Uterus (tissue), 4 donors: Measurements from ENCODE around the gene EPS8L2. TPM values are rescaled to one million over a fixed set of nuclear protein-coding genes. Genes with fewer than 3 reads are reported as not detected.

Source experiments
- DNase-seq, 2 donors: peaks; one replicate each; pipeline ENCODE4 v3.0.0-alpha.2; 2019 to 2020
- H3K27ac ChIP-seq, 2 donors: fragments of 200-600 bp; sonication (generic); 1 replicate in 1 of 2; 2 replicates in 1 of 2; pipeline ENCODE4 v1.5.1; 2016 to 2018
- H3K27me3 ChIP-seq, 2 donors: fragments of 200-600 bp; sonication (generic); one replicate each; pipeline ENCODE4 v1.5.1; 2018 to 2019; ENCODE audit warnings: control low read depth in 1 of 2
- H3K36me3 ChIP-seq, 2 donors: fragments of 200-600 bp; sonication (generic); one replicate each; pipeline ENCODE4 v1.5.1; 2019; ENCODE audit warnings: control low read depth in 1 of 2
- H3K4me1 ChIP-seq, 2 donors: fragments of 200-600 bp; sonication (generic); one replicate each; pipeline ENCODE4 v1.5.1; 2018 to 2019; ENCODE audit warnings: control low read depth in 1 of 2
- H3K4me3 ChIP-seq, 2 donors: fragments of 200-600 bp; sonication (generic); 1 replicate in 1 of 2; 2 replicates in 1 of 2; pipeline ENCODE4 v1.5.1; 2018 to 2019; ENCODE audit warnings: mild to moderate bottlenecking in 1 of 2
- H3K9me3 ChIP-seq, 2 donors: fragments of 200-600 bp; sonication (generic); one replicate each; pipeline ENCODE4 v1.5.1; 2019; ENCODE audit warnings: control low read depth in 1 of 2
- CTCF ChIP-seq, 4 experiments: fragments of 200-600 bp in 2 of 4; fragments of 450-650 bp in 2 of 4; sonication (generic) in 2 of 4; IDR thresholded peaks; one replicate each; pipeline ENCODE4 v1.5.1; 2016 to 2019; ENCODE audit warnings: antibody characterized with exemption in 4 of 4, mild to moderate bottlenecking in 2 of 4, moderate library complexity in 1 of 4
- POLR2A ChIP-seq, 2 donors: fragments of 450-650 bp; IDR thresholded peaks; one replicate each; pipeline ENCODE4 v1.6.1; 2016; ENCODE audit warnings: antibody characterized with exemption in 2 of 2, mild to moderate bottlenecking in 1 of 2, moderate library complexity in 1 of 2
- intact Hi-C: fragments of 100-400 bp; cut with DNase I; formaldehyde crosslinking; loops from one replicate; pipeline ENCODE4 v1.15.1; 2023; ENCODE audit warnings: low total_unique reads
- total RNA-seq, 4 donors: library from RNA; depleted of rRNA in 3 of 4; stranded (reverse); fragments of >200 nt in 3 of 4; gene quantifications; one replicate each; pipeline versions ENCODE4 v1.1.0 to v1.2.4, GENCODE V29; 2014 to 2023
- donor health status: DM: yes; HTN: yes; CAD: no.

EPS8L2 gene
- total RNA-seq = 10 to 100 TPM; 12.2 to 52.8 (median 32.3) TPM

DNA sequence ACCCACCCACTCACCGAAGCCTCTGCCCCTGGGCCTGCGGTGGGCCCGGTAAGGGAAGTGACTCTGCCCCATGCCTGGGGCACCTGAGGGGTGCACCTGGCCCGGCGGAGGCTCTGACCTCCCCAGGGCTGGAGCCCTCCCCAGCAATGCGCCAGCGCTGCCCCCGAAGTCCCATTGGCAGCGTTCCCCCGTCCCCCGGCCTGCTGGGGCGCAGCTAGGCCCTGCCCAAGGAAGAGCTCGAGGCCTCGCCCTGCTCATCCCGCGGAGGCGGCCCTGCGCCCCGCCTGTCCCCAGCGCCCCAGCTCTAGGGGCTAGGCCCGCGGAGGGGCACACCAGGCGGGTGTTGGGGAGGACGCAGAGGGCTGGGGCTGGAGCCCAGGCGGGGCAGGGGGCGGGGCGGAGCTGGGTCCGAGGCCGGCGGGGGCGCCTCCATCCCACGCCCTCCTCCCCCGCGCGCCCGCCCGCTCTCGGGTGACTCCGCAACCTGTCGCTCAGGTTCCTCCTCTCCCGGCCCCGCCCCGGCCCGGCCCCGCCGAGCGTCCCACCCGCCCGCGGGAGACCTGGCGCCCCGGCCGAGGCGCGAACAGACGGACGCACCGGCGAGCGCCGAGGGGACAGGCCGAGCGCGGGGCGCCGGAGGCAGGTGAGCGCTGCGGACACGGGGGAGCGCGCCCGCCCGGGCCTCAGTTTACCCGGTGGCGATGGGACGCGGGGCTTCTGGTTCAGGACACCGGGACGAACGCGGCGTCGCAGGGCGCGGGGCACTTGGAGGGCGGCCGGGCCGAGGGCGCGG, at the start of gene EPS8L2:
Gene EPS8L2, plus strand, starts transcription at position 586 of the 793 bp plus-strand sequence. CDS start 3,177 bp downstream, outside the sequence.
- intact Hi-C loops = no loop called here
- Histone ChIP-seq H3K36me3 (no peaks in the 10 kb centered on the region), H3K4me3 (peak within 1 kb of the TSS; percentile 29 to 54), H3K27ac (peak within 1 kb of the TSS; percentile 73 to 78), H3K9me3 (no peaks in the 10 kb centered on the region), H3K4me1 (peaks cover 0 to 4% of the 10 kb centered on the region in 2 donors), H3K27me3 (no peaks in the 10 kb centered on the region)
- TF ChIP-seq POLR2A (IDR thresholded peaks at IDR 0.05) = no peak
- TF ChIP-seq CTCF (IDR thresholded peaks at IDR 0.05) = no peak
- no peak for DNase-seq

DNA sequence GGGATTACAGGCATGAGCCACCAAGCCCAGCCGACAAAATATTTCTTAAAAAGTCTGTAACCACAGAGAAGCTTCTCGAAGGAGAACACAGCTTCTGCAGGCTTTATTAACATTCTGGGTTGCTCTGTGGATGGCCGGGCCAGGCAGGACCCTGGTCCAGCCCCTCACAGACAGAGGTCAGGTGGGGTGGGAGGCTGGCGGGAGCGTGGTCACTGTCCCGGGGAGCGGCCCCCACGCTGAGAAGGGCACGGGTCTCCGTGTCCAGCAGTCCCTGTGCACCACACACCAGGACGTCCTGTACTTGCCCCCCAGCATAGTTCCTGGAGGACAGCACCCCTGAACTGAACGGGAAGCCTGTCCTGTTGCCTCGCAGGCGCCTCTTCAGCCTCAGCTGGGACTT, 49.6 kb upstream of the EPS8L2 start:
- Histone ChIP-seq H3K4me3 (no peak overlapping the region), H3K4me1 (no peaks in the 10 kb centered on the region), H3K27ac (no peak overlapping the region), H3K9me3 (no peaks in the 10 kb centered on the region), H3K27me3 (no peaks in the 10 kb centered on the region), H3K36me3 (no peaks in the 10 kb centered on the region)
- intact Hi-C loops = no loop called here
- DNase-seq = no peak
- no peak for TF ChIP-seq POLR2A (IDR thresholded peaks at IDR 0.05)
- no peak for TF ChIP-seq CTCF (IDR thresholded peaks at IDR 0.05)

GRCh38 chr11:656866-657265, 49.2 kb upstream of the EPS8L2 start:
- intact Hi-C loops = no loop called here

GRCh38 chr11:657691-658126, 48.3 kb upstream of the EPS8L2 start:
- no peaks in the 10 kb centered on the region for H3K27me3 ChIP-seq
- no peak overlapping the region for H3K4me3 ChIP-seq
- no peaks in the 10 kb centered on the region for H3K36me3 ChIP-seq
- DNase-seq = no peak
- H3K27ac ChIP-seq = no peak overlapping the region
- no peaks in the 10 kb centered on the region for H3K9me3 ChIP-seq
- TF ChIP-seq POLR2A (IDR thresholded peaks at IDR 0.05) (no peak), CTCF (IDR thresholded peaks at IDR 0.05) (no peak)
- no peaks in the 10 kb centered on the region for H3K4me1 ChIP-seq
- intact Hi-C loops = no loop called here

More at GRCh38 chr11:656866-657265, 49.2 kb upstream of the EPS8L2 start:
- Histone ChIP-seq H3K36me3 (no peaks in the 10 kb centered on the region), H3K27ac (no peak overlapping the region), H3K4me1 (no peaks in the 10 kb centered on the region), H3K9me3 (no peaks in the 10 kb centered on the region), H3K4me3 (no peak overlapping the region), H3K27me3 (no peaks in the 10 kb centered on the region)
- DNase-seq = no peak
- TF ChIP-seq POLR2A (IDR thresholded peaks at IDR 0.05) (no peak), CTCF (IDR thresholded peaks at IDR 0.05) (no peak)

- TF ChIP-seq CTCF (IDR thresholded peaks at IDR 0.05) (no peak), POLR2A (IDR thresholded peaks at IDR 0.05) (no peak)
- Histone ChIP-seq H3K9me3 (no peaks in the 10 kb centered on the region), H3K36me3 (no peaks in the 10 kb centered on the region), H3K4me1 (no peaks in the 10 kb centered on the region), H3K27ac (no peak overlapping the region), H3K27me3 (no peaks in the 10 kb centered on the region), H3K4me3 (no peak overlapping the region)
- DNase-seq = no peak
- intact Hi-C loops = loop anchor here (5.0 kb wide), 1 partner anchor 63 kb away; no protein-coding TSS in a partner anchor
Measured at GRCh38 chr11:659532-660085, 46.4 kb upstream of the EPS8L2 start.
